Fibroblast of villous mesenchyme (primary cell): Measurements from ENCODE around the gene MPND. TPM values are rescaled to one million over a fixed set of nuclear protein-coding genes. Genes with fewer than 3 reads are reported as not detected.
A peak's percentile ranks its signal among the peaks of the same experiment; 100 is the strongest.

Source experiments
- DNase-seq: peaks from one replicate; pipeline ENCODE4 v3.0.0-alpha.2; 2010; ENCODE audit warnings: low read depth
- H3K4me3 ChIP-seq: 2 replicates; pipeline ENCODE4 v1.5.1; 2011; ENCODE audit warnings: low read depth, mild to moderate bottlenecking, low read length
- total RNA-seq: library from RNA; depleted of rRNA; stranded (reverse); fragments of >200 nt; gene quantifications from 2 replicates; pipeline ENCODE4 v1.2.3, GENCODE V29; 2012
- TF ChIP-seq, protein P1 (sequence below): IDR thresholded peaks from 2 replicates; pipeline ENCODE4 v1.5.1; 2012; ENCODE audit warnings: low read depth, mild to moderate bottlenecking, low read length; ENCODE audit not compliant: insufficient read depth

Gene MPND
- total RNA-seq, 1 donor = 4.3 TPM

DNA sequence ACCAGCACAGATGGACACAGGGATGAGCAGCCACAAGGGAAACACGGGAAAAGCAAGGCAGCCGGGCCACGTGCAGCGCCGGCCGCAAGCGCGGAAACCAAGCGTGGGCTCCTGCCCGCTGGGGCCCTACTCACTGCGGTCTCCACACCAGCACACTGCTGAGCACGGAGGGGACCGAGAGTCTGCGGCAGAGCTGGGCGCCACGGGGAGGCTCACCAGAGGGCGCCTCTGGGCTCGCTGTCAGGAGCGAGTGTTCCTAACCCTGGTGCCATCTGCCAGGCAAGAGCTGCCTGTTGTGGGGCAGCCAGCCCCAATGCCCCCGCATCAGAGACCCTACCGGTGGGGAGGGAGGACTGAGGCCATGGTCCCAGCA, 26.5 kb downstream of the MPND start:
- DNase-seq = peak; percentile 45
- TF ChIP-seq, protein P1, sequence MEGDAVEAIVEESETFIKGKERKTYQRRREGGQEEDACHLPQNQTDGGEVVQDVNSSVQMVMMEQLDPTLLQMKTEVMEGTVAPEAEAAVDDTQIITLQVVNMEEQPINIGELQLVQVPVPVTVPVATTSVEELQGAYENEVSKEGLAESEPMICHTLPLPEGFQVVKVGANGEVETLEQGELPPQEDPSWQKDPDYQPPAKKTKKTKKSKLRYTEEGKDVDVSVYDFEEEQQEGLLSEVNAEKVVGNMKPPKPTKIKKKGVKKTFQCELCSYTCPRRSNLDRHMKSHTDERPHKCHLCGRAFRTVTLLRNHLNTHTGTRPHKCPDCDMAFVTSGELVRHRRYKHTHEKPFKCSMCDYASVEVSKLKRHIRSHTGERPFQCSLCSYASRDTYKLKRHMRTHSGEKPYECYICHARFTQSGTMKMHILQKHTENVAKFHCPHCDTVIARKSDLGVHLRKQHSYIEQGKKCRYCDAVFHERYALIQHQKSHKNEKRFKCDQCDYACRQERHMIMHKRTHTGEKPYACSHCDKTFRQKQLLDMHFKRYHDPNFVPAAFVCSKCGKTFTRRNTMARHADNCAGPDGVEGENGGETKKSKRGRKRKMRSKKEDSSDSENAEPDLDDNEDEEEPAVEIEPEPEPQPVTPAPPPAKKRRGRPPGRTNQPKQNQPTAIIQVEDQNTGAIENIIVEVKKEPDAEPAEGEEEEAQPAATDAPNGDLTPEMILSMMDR = peak; percentile 50
- H3K4me3 ChIP-seq = no peak overlapping the region

DNA sequence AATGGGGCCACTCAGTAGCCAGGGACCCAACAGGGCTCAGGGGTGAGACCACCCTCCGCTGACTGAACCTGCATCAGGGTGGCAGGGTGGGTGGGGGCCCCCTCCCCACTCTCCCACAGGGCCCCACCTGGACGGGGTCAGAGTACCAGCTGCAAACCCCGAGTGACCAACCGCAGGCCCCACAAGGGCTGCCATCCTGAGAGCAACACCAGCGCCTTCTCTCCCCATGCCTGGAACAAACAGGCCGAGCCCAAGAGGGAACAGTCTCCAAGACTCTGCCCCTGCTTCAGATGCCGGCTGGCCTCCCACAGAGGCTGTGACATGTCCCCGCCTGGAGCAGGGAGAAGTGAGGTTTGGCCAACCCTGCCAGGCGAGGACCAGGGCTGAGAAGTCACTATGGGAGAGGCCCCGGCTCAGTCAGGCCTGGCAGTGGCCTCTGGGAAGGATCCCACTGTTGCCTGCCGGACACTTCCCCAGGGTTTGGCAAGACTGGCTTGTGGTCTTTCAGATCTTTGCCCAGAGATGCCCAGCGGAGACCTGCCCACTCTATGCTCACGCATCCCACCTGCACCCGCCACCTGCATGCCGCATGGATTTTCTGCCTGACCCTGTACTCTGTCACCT, 27.2 kb downstream of the MPND start:
- H3K4me3 ChIP-seq = no peak overlapping the region
- TF ChIP-seq, protein P1 = no peak
- no peak for DNase-seq

DNA sequence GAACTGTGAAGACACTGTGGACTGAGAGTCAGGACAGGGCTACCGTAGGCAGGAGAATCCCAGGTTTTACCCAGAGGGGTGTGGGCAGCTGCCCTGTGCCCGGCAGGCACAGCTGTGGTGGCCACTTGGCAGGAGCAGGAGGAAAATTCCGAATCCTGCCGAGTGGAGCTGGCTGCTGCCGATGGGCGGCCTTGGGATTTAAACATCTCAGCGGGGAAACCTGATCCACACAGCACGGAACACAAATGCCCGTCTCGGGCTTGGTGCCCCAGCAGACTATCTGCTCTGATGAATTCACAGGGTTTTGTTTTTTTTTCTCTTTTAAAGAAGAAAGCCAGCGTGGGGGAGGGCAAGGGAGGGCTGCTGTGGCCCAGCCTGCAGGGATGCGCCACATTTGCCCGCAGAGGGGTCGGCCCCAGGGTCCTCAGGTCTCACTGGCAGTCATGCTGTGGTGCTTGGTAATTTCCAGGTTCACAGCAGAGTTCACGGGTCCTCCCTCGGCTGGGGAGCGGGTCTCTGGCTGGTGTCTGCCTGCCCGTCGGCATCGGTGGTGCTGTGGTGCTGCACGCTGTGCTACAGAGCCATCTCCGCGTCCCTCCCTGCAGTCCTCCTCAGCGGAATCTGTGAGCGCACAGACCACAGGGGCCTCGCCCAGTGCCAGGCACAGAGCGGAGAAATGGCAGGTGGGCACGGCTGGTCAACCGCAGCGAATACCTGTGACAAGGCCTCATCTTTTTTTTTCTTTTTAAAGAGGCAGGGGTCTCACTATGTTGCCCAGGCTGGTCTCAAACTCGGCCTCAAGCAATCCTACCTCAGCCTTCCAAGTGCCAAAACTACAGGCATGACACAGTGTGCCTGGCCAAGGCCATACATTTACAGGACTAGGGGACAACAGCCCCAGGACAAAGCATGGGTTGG, 28.1 kb downstream of the MPND start:
- no peak overlapping the region for H3K4me3 ChIP-seq
- DNase-seq = no peak
- TF ChIP-seq, protein P1 = no peak

DNA sequence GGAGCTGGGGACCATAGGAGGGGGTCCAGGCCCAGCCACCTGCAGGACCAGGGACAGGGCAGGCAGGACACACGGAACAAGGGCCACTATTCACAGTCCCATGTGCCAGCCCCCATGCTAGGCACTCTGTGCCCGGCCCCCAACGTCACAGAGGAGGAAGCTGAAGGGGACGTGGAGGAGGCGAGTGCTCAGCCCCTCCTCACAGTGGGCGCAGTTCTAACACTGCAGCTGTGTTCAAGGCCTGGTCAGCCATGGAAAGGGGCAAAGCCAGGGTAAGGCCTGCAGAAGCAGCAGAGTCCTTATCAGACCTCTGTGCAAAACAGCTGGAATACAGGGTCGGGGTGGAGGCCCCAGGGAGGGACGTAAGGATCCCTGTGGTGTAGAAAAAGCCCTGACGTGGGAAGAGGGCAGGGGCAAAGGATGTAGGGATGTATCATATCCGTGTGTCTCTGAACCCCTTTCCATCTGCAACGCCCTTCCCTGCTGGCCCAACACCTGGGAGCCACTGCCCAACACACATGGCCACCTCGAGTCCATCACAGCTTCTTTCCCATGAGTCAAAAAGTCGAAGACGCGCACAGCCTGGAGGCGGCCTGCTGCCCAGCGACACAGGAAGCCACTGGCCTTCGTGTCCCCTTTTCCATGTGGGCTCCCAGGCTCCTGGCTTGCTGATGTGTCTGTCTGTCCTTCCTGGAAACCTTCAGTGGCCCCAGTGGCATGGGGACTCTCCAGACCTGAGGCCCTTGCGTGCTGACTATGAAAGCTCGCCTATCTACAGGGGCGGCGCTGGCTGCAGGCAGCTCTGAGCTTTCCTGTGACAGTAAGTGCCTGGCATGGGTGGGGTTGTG, 29.0 kb downstream of the MPND start:
- no peak for DNase-seq
- TF ChIP-seq, protein P1 = no peak
- no peak overlapping the region for H3K4me3 ChIP-seq

DNA sequence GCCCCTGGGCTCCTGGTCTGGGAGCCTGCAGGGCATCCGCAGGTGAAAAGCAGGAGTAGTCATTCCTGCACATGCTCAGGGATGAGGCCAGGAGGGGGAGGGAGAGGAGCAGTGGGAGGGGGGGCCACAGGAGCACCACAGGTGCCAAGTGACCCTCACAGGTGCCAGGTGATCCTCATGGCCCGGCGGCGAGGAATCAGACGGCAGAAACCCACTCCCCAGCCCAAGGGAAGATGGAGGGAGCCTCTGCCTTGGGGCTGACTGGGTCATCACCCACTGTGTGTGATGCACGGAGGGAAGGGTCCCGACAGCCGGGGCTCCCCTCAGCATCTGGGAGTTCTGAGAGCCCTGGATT, 29.6 kb downstream of the MPND start:
- no peak for DNase-seq
- TF ChIP-seq, protein P1 = no peak
- no peak overlapping the region for H3K4me3 ChIP-seq

DNA sequence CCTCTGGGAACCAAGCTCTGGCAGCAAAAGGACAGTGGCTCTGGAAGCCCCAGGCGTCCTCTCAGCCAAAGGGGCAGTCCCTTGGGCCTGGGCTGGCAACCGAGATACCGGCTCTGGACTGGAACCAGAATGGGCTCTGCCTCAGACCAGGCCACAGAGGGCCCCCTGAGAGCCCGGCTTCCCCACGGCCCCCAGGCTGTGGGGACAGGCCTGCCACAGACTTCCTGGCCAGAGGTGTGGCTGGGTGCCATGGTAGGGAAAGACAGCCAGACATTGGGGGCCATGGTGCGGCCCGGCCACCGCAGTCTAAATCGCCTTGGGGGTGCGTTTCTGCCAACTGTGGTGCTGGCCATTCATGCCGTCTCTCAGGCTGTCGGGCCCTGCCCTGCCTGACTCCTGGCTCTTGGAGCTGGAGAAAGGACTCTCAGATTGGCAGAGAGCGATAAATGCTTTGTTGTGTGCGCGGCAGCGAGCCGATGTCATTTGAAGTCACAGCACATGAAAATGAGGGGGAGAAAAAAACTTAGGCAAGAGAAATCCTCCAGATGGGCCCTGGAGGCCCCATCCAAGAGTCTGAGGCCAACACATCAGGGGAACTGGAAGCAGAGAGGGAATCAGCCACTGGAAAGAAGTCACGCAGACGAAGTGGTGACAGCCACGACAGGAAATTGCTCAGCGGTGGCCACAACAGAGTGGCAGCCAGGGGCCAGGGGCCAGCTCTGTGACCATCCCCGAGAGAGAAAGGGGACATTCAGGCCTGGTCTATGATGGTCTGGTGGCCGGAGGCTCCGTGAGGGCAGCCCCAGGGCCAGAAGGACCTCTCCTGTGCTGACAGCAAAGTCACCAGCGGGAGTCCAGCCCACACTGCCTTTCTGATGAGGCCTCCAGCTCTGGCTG, 30.5 kb downstream of the MPND start:
- DNase-seq = peak; percentile 38
- no peak overlapping the region for H3K4me3 ChIP-seq
- TF ChIP-seq, protein P1 = no peak
